PFSK-1 (cell line): ENCODE results near the gene LILRA1.

Source experiments
- FOXP2 ChIP-seq: optimal IDR thresholded peaks from 2 replicates; pipeline ENCODE3; 2011; ENCODE audit warnings: borderline replicate concordance, control low read depth, inconsistent platforms; ENCODE audit not compliant: insufficient read depth; ENCODE audit errors: extremely low read length, extremely low read depth
- POLR2AphosphoS5 ChIP-seq: IDR thresholded peaks from 2 replicates; pipeline ENCODE4 v1.6.1; 2012; ENCODE audit warnings: low read depth, mild to moderate bottlenecking, control low read depth, low read length, moderate library complexity
- REST ChIP-seq, 2 experiments: IDR thresholded peaks; 2 replicates each; pipeline versions ENCODE4 v1.6.1 to v1.8.0; 2011 to 2012; ENCODE audit warnings: low read depth in 2 of 2, low read length in 2 of 2, control low read depth in 1 of 2, inconsistent platforms in 1 of 2, mild to moderate bottlenecking in 1 of 2, moderate library complexity in 1 of 2; ENCODE audit not compliant: insufficient read depth in 1 of 2
- SIN3A ChIP-seq: IDR thresholded peaks from 2 replicates; pipeline ENCODE4 v1.6.1; 2012; ENCODE audit warnings: mild to moderate bottlenecking, low read length, moderate library complexity, borderline replicate concordance; ENCODE audit not compliant: insufficient read depth
- TAF1 ChIP-seq: IDR thresholded peaks from 2 replicates; pipeline ENCODE4 v1.6.1; 2012; ENCODE audit warnings: low read length, control low read depth, borderline replicate concordance; ENCODE audit not compliant: insufficient read depth

Gene LILRA1

GRCh38 chr19:54648129-54648528, 54.7 kb downstream of the LILRA1 start:
- TF ChIP-seq TAF1: no peak
- TF ChIP-seq SIN3A: no peak
- TF ChIP-seq FOXP2: no peak
- no peak for TF ChIP-seq REST (IDR thresholded peaks at IDR 0.05; ENCODE audit: insufficient read depth in 1 of 2, low read depth in 2 of 2, low read length in 2 of 2)
- no peak for TF ChIP-seq POLR2AphosphoS5

- no peak for TF ChIP-seq TAF1
Observed at GRCh38 chr19:54650108-54650655, 56.8 kb downstream of the LILRA1 start.
